IPS DF 4.7 (cell line): ENCODE measurements around the gene RNF19B.

Experiments used
- DNase-seq: peaks from one replicate; pipeline ENCODE4 v3.0.0-alpha.2; 2013; ENCODE audit warnings: low spot score; ENCODE audit errors: extremely low read depth

The RNF19B gene

GRCh38 chr1:32902535-32902920 is 62.1 kb downstream of the RNF19B start:
- DNase-seq, result no peak

- no peak for DNase-seq
These were observed 62.6 kb downstream of the RNF19B start for GRCh38 chr1:32901823-32902534.

GRCh38 chr1:32900956-32901822 is 63.4 kb downstream of the RNF19B start, which contains the start of gene TMEM54:
TSS of gene TMEM54 (minus strand) at chr1:32901389. CDS start at chr1:32901238, 151 bp downstream.
- DNase-seq, result no peak

- no peak for DNase-seq
These were observed 64.1 kb downstream of the RNF19B start for GRCh38 chr1:32900371-32900955.

- no peak for DNase-seq
These were observed 64.9 kb downstream of the RNF19B start for GRCh38 chr1:32899586-32900296.

- DNase-seq, result no peak
These were observed 65.7 kb downstream of the RNF19B start for GRCh38 chr1:32898958-32899357.

- DNase-seq, result no peak
These were observed 66.6 kb downstream of the RNF19B start for GRCh38 chr1:32898056-32898455.

GRCh38 chr1:32897082-32898049 is 67.2 kb downstream of the RNF19B start:
- DNase-seq, result no peak

- no peak for DNase-seq
These were observed 68.2 kb downstream of the RNF19B start for GRCh38 chr1:32896451-32896850.

GRCh38 chr1:32895325-32896215 is 69.0 kb downstream of the RNF19B start:
- no peak for DNase-seq

GRCh38 chr1:32894681-32895080 is 69.9 kb downstream of the RNF19B start:
- no peak for DNase-seq

- no peak for DNase-seq
These were observed 70.5 kb downstream of the RNF19B start for GRCh38 chr1:32894019-32894600.

GRCh38 chr1:32893198-32894018 is 71.2 kb downstream of the RNF19B start:
- no peak for DNase-seq

- no peak for DNase-seq
These were observed 72.0 kb downstream of the RNF19B start for GRCh38 chr1:32892368-32893197.

GRCh38 chr1:32891630-32892029 is 73.0 kb downstream of the RNF19B start:
- no peak for DNase-seq

- DNase-seq, result no peak
These were observed 73.4 kb downstream of the RNF19B start for GRCh38 chr1:32891241-32891570.

- no peak for DNase-seq
These were observed 73.9 kb downstream of the RNF19B start for GRCh38 chr1:32890516-32891240.
